AG09319 (cell line): ENCODE data around the gene HPN.

ENCODE experiments used
- DNase-seq: peaks from one replicate; pipeline ENCODE4 v3.0.0-alpha.2; 2010; ENCODE audit warnings: low read depth; ENCODE audit errors: extremely low read depth
- CTCF ChIP-seq: IDR thresholded peaks from 2 replicates; pipeline ENCODE4 v1.5.1; 2011; ENCODE audit warnings: low read depth, mild to moderate bottlenecking, inconsistent platforms, low read length, moderate library complexity

The HPN gene

DNA sequence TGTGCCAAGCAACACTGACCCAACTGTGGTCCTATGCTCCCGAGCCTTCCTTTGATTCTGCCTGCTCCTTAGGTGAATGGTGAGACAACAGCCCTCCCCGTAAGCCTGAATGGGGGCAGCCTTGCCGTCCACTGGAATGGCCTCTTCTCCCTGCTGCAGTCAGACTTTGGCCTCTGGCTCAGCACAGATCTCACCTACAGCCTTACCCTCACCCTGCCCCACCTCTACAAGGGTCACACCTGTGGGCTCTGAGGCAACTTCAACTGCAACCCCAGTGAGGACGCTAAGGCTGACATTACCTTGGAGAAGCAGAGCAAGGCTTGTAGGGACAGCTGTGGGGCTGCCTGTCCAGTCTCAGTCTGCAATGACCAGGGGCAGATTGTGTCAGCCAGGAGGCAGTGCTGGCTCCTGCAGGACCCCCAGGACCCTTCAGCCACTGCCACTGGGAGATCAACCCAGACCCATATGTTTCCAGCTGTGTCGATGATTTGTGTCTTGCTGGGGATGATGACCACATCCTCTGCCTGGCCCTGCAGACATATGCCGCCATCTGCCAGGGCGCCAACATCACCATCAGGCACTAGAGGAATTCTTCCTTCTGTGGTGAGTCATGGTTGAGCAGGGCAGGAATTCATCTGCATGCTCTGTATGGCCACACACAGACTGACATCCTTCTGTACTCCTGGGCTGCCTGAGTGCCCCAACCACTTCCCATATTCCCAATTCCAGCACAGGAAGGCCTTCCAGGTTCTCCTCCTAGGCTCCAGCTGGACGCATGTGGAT lies 46.8 kb downstream of the HPN start:
- no peak for DNase-seq
- TF ChIP-seq CTCF, result no peak

DNA sequence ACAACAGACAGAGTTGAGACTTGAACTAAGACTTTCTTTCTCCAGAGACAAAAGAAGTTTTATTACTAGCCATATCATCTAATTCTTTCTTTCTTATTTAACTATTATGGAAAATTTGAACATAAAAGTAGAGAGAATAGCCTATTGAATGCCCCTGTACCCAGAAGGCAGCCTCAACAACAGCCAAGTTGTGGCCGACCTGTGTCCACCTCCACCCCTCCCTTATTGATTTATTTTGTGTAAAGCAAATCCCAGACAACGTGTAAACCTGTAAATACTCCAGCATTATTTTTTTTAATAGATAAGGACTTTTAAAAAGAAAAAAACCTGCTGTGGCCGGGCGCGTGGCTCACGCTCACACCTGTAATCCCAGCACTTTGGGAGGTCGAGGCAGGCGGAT lies 48.0 kb downstream of the HPN start:
- DNase-seq, result no peak
- no peak for TF ChIP-seq CTCF

DNA sequence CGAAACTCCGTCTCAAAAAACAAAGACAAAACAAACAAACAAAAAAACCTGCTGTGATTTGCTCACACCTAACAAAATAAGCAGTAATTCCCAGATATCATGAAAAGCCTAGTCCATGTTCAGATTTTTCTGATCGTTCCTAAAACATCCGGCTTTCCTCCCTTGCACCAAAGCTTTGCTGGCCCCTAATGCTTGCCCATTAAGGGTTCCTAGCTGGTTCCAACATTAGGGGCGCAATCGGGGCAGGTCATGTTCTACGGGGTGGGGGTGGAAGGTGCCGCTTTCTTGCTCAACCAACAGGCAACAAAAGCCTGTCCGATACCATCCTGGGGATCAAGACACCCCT lies 48.6 kb downstream of the HPN start:
- DNase-seq, result no peak
- TF ChIP-seq CTCF, result no peak

DNA sequence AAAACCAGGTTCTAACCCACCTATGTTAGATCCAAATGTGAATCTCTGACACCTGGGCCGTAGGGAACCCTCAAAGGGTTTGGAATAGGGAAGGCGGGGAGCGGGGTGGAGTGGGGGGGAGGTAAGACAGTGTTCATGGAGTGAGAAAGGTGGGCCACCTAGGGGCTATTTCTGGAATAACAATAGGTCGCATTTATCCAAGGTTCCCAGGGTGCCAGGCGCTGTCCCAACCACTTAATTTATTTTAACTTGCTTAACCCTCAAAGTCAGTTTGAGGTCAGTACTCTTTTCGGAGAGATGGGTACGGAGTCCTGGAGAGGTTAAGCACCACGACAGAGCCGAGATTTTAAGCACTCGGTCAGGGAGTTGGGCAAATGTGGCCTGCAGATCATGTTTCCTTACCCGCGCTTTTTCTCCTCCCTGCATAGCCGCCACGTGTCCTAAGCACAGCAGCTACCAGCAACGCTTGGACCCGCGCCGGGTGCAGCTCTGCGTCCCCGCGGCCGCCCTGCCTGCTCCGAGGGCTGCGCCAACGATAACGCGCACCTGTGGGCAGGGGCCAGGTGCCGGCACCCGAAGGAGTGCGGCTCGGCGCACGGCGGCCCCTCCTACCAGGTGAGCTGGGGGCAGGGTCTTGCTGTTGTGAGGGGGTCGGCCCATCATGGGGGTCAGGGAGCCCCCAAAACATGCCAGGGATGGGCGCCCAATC lies 49.1 kb downstream of the HPN start:
- no peak for DNase-seq
- TF ChIP-seq CTCF, result peak; percentile 61

GRCh38 chr19:35093430-35093829 lies 51.9 kb downstream of the HPN start:
- DNase-seq, result no peak
- no peak for TF ChIP-seq CTCF

- no peak for TF ChIP-seq CTCF
These were observed 52.6 kb downstream of the HPN start for GRCh38 chr19:35093941-35094647.

GRCh38 chr19:35094656-35095055 lies 53.1 kb downstream of the HPN start:
- no peak for TF ChIP-seq CTCF
- DNase-seq, result no peak

More at GRCh38 chr19:35093941-35094647, 52.6 kb downstream of the HPN start:
- no peak for DNase-seq
